GM19397 (cell line): ENCODE measurements around the gene STK32C.

Experiments
- ATAC-seq: cut with Tn5 transposase; IDR thresholded peaks from one replicate; pipeline ENCODE4 v1.9.1; 2021; ENCODE audit warnings: mild to moderate bottlenecking, moderate library complexity; ENCODE audit not compliant: unreplicated experiment

STK32C gene

GRCh38 chr10:132283604-132284382 lies 24.0 kb downstream of the STK32C start:
- ATAC-seq = no peak

DNA sequence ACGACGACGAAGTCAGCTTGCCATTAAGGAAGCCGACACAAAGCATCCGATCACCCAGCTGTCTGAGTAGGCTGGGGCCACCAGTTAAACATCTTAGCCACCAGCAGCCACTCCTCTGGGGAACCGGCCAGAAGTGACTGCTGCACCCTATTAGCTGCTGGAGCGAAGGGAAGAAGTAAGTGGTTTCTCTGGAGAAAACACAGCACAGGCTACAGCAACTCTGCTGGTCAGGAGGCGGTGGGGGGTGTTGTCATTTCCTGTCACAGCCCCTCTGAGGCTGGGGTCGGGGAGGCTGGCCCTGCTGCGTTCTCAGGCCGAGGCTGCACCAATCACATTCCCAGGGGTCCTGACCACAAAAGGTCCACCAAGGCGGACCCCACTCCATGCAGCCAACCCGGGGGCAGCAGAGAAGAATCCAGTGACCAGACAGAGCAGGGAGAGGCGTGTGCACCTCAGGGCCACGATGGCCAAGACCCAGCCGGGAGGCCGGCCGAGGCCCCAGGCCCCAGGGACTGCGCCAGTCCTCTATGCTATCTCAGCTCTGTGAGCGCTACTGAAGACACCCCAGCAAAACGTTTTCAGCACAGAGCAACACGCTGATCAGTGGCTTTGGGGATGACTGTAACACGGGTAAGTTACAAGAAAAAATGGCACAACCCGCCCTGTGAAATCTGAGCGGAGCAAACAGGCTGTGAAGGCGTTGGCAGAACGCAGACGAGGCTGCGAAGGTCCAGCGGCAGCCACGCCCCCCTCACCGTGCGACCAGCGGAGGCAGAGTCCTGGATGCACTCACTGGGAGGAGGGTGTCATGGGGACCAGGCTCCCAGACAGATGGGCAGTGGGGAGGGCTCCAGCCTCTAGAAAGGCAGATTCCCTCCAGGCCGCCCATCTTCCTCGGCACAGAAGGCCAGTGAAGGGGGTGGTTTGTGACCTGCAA lies 24.8 kb downstream of the STK32C start:
- ATAC-seq = no peak

DNA sequence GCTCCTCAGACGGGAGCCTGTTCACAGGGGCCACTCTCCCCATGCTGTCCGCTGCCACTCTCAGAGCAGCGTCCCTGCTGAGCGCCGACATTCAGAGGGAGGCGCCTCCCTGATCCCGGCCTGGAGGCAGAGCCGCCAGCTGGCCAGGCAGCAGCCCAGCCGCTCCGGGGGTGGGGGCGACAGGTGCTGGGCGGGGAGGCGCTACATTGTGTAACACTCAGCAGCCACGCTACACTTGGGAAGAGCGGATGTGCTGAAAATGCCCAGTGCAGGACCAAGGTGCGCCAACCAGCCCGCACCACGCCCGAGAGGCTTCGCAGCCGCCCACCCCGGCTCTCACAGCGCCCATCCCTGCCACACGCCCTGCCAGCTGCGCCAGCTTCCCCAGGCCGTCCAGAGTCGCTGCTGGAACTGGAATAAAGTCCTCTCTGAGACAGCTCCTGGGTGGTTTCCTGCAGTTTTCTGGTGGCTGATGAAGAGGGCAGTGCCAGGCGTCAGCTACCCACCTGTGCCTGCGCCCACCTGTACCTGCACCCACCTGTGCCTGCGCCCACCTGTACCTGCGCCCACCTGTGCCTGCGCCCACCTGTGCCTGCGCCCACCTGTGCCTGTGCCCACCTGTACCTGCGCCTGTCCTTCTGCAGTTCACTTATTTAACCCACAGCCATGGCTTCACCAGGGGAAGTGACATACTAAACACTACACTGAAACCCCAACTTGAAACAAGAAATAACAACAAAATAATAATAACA lies 25.7 kb downstream of the STK32C start:
- ATAC-seq = no peak

GRCh38 chr10:132280646-132281074 lies 27.1 kb downstream of the STK32C start:
- no peak for ATAC-seq

GRCh38 chr10:132279873-132280645 lies 27.7 kb downstream of the STK32C start:
- ATAC-seq = no peak

DNA sequence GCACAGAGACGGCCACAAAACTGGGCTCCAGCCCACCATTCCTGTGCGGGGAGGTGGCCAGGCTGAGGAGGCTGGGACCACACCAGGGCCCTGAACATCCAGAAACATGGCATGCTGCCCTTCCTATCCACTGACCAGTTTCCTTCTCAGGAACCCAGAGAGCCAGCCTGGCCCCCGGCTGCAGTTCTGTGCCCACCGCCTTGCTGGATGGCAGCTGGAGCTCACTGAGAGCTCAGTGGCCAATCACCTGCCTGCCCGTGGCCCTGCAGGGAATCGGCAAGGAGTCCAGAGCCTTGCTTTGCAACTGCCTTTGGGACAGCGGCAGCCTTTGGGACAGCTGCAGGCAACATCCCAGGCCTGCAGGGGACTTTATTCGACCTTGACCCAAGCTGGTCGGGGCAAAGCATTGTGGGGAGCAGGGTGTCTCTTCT lies 30.4 kb downstream of the STK32C start:
- ATAC-seq = no peak

DNA sequence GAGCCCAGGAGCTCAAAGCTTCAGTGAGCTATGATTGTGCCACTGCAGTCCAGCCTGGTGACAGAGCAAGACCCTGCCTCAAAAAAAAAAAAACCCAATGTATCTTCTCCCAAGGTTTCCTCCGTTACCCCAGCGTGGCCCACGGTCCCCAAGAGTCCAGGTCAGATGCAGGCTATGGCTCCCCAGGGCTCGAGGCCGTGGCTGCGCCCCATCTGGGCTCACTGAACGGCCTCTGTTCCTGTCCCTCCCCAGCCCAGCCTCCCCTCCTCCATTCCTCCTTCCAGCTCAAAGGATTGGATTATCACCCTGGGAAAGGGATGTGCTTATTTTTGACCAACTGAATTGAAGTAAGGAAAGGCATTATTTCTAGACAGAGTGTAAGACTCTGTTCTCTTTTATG lies 31.0 kb downstream of the STK32C start:
- ATAC-seq = no peak

DNA sequence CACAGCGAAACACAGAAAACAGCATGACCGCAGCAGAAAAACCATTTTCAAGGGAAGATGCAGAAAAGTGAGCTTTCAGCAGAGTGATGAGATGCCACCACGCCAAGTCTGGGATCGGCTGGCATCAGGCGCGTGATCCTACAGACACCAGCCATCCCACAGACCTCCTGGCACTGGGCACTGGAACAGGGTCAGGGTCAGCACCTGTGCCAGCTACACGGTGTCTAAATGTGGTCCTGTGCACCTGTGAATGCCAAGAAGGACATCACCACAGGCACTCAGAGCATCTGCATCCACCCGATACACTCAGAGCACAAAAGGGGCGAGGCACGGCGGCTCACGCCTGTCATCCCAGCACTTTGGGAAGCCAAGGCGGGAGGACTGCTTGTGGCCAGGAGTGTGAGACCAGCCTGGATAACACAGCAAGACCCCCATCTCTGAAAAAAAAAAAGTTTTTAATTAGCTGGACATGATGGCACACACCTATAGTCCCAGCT lies 31.5 kb downstream of the STK32C start:
- no peak for ATAC-seq

DNA sequence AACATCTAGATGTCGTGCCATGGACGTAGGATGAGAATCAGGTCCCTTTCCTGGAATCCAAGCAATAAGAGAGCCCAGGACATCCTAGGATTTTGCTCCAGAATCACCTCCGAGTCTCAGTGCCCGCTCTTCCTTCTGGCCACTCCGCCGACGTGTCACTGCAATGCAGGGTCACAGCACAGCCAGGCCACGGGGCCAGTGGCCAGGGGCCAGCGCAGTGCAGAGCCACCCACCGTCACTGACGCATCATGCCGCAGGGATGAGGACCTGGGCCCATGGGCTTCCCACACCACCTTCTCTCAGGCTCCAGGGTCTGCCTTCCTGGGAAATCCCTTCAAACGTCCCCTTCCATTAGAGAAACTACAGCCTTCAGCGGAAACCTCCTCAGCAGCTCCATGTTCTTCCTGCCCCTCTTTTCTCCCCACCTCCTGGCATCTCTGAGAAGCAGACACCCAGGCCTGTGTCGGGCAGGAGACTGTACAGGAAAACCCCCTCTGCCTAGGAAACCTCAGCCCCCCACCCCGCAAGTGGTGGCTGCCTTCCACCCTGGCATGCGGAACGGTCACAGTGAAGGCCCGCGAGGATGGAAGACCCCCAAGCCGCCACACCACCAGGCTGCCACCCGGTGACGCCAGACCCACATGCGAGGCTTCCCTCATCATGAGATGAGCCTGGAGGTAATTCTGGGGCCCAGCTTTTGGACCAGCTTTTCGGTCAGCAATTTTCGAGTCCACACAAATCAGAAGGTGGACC lies 32.1 kb downstream of the STK32C start:
- ATAC-seq = no peak

DNA sequence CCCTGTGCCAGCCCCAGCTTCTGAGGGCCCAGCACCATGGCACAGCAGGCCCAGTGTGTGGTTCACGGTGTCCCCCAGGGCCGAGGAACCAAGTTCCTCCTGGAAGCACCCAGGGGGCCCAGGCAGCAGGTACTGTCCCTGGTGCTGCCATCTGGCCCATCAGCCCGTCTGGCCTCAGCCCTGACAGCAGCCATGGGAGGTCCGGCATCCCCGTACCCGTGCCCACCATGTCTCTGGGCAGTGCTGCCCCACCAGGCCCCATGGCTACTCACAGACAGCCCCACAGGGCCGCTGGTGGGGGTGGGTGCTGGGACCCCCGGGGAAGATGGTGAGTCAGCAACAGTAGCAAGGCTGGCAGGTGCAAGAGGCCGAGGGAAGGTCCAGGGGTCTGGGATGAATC lies 32.8 kb downstream of the STK32C start:
- ATAC-seq = no peak

GRCh38 chr10:132274581-132274980 lies 33.2 kb downstream of the STK32C start:
- ATAC-seq = no peak

DNA sequence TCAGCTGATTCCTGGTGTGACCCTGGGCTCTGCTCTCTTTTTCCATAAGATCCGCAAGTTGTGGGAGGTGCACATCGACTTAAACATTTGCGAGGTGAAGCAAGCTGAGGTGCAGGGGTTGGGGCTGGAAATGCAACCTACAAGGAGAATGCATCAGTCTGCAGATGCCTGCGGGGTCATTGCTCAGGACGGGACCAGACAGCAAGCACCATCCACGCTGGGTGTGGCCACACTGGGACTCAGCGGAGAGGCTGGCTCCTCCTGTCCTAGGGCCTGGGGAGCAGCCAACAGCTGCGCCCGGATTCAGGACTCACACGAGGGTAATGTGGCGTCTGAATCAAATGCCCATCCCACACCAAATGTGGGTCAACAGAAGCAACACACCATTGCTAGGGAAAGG lies 33.8 kb downstream of the STK32C start:
- no peak for ATAC-seq

GRCh38 chr10:132273304-132273944 lies 34.3 kb downstream of the STK32C start:
- ATAC-seq = no peak

GRCh38 chr10:132272231-132272971 lies 35.3 kb downstream of the STK32C start:
- ATAC-seq = no peak

DNA sequence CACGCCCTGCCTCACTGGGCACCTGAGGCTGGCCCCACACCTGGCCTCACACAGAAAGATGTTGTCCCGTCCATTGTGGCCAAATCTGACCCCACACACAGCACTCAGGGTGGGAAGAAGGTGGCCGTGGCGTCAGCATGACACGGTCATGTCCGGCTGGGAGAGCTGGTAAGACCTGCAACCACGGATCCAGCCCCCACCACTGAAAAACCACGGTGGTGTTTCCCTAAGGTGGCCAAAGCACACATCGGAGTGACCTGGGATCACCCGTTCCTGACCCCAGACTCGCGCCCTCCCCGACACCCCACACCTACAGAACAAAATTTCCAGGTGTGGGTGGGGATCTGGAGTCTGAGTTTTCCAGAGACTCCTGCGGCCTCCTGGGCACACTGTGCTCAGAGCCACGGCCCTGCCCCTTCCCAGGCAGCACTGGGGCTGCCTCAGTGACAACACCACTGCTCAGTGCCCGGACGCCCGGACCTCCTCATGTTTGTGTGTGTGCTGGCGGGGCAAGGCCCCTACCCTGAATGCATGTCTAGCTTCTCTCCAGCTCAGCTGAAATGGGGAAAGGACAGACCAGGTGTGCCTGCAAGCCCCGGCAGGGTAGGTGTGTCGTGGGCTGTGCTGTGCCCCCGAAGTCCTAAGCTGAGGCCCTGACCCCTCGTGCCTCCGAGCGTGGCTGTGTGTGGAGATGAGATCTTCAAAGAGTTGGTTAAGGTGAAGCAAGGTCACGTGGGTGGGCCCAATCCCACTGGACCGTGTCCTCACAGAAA lies 36.1 kb downstream of the STK32C start:
- no peak for ATAC-seq

DNA sequence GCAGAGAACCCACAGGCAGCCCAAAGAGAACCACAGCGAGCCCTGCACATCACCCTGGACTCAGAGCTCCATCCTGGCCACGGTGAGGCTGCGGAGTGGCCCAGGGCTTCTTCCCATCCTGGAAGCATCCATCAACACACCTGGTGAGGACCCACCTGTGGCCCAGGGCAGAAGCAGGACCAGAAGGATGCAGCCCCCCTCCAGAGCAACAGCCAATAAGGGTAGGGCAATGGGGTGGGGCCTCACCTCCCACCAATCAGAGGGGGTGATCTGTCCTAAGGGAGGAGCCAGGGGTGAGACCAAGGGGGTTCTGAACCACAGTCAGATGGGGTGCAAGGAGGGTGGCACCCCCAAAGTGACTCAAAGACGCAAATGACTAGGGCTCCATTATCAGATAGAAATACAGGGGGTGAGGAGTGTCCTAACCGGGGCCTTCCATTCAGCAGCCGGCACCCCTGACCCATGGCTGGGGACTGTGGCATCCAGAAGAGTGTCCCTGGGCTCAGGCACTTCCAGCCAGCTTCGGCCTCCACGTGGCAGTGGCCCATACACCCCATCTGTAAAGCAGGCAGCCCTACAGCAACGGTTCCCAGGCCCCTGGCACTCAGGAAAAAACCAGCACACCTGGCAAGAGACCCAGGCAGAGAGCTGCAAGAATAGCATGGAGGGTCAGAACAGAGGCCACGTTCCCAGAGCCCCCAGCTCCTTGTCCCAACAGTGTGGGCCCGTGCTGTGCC lies 36.9 kb downstream of the STK32C start:
- no peak for ATAC-seq

DNA sequence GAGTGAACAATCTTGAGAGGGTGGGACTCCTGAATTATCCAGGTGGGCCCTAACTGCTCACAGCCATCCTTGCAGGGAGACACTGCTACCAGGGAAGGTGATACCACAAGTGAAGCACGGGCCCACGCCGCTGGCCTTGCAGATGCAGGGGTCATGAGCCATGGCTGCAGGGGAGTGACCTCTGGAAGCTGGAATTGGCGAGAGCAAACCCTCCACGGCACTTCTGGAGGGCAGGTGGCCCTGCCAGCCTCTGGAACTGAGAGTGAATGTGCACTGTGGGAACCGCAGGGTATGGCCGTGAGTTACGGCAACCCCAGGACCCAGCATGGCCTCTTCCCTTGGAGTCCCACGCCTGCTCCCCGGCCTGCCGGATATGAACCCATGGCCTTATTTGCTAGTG lies 37.5 kb downstream of the STK32C start:
- ATAC-seq = no peak
